Measurements from ENCODE around the gene CLEC4D. TPM values are rescaled to one million over a fixed set of nuclear protein-coding genes. Genes with fewer than 3 reads are reported as not detected.

CLEC4D gene
- total RNA-seq, 1 donor from 2014 or later = under 0.01 TPM

Small RNA genes lying within 50 kb of the gene (small RNA-seq; reads per million reads assigned to genes)
- not detected for gene RNU6-275P

Other genes starting within 250 kb of the CLEC4D start
- not detected for gene CLEC6A, start 57.5 kb upstream of the CLEC4D start, total RNA-seq
- gene CLEC4E, start 27.4 kb downstream of the CLEC4D start, total RNA-seq = not detected
- gene AICDA, start 99.4 kb downstream of the CLEC4D start, total RNA-seq = not detected
- gene MFAP5, start 149.3 kb downstream of the CLEC4D start, total RNA-seq = 0.41 TPM
- 164 TPM for gene RIMKLB, start 184.5 kb downstream of the CLEC4D start, total RNA-seq